HL-60 (cell line): ENCODE results near the gene FRMPD4.

Experiments
- GABPA ChIP-seq: IDR thresholded peaks from 2 replicates; pipeline ENCODE4 v1.6.1; 2012; ENCODE audit warnings: low read depth
- POLR2AphosphoS5 ChIP-seq: IDR thresholded peaks from 2 replicates; pipeline ENCODE4 v1.6.1; 2012; ENCODE audit warnings: low read depth
- SPI1 ChIP-seq: IDR thresholded peaks from 2 replicates; pipeline ENCODE4 v1.6.1; 2012; ENCODE audit warnings: low read depth, mild to moderate bottlenecking, borderline replicate concordance
- TF ChIP-seq, protein P1 (sequence below): IDR thresholded peaks from one replicate; pipeline ENCODE4 v1.5.1; 2011; ENCODE audit warnings: low read length, control low read depth, inconsistent platforms; ENCODE audit not compliant: insufficient read depth

GRCh38 chrX:12240491-12240890 is 102.2 kb downstream of the FRMPD4 start:
- TF ChIP-seq, protein P1, sequence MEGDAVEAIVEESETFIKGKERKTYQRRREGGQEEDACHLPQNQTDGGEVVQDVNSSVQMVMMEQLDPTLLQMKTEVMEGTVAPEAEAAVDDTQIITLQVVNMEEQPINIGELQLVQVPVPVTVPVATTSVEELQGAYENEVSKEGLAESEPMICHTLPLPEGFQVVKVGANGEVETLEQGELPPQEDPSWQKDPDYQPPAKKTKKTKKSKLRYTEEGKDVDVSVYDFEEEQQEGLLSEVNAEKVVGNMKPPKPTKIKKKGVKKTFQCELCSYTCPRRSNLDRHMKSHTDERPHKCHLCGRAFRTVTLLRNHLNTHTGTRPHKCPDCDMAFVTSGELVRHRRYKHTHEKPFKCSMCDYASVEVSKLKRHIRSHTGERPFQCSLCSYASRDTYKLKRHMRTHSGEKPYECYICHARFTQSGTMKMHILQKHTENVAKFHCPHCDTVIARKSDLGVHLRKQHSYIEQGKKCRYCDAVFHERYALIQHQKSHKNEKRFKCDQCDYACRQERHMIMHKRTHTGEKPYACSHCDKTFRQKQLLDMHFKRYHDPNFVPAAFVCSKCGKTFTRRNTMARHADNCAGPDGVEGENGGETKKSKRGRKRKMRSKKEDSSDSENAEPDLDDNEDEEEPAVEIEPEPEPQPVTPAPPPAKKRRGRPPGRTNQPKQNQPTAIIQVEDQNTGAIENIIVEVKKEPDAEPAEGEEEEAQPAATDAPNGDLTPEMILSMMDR = no peak
- TF ChIP-seq POLR2AphosphoS5 (no peak), GABPA (no peak), SPI1 (no peak)
